ENCODE measurements around the gene SH2D3A. TPM values are rescaled to one million over a fixed set of nuclear protein-coding genes. Genes with fewer than 3 reads are reported as not detected.

SH2D3A gene
- total RNA-seq, 2 experiments from 2014 or later: 28.2 to 28.5 TPM

DNA sequence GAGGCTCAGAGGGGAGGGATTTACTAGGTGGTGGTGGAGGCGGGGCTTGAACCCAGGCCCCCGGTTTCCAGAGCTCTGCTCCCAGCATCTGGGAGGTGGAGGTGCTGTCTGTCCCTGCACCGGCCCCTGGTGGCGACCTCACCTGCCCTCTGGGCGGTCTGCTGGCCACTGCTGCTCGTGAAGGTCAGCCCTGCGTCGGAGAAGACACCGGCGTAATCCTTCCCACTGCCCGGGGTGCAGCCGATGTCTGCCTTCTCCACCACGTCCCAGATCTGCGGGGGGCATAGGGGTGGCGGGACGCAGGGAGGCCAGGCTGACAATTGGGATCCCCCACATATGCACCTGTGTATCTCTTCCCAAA, 59.6 kb downstream of the SH2D3A start:
- no peaks in the 10 kb centered on the region for H3K36me3 Mint-ChIP-seq (ENCODE audit: low read depth)
- peaks cover 29% of the 10 kb centered on the region for H3K27me3 Mint-ChIP-seq (ENCODE audit: low read depth)
- no peaks in the 10 kb centered on the region for H3K9me3 Mint-ChIP-seq (ENCODE audit: insufficient read depth)
- ATAC-seq (no peak), DNase-seq (no peak)
- POLR2A ChIA-PET: no interaction called here
- CTCF ChIA-PET: no interaction called here
- H3K27ac Mint-ChIP-seq: no peak overlapping the region
- H3K4me1 Mint-ChIP-seq (ENCODE audit: low read depth): peaks cover 15% of the 10 kb centered on the region
- H3K4me3 Mint-ChIP-seq: no peak overlapping the region

DNA sequence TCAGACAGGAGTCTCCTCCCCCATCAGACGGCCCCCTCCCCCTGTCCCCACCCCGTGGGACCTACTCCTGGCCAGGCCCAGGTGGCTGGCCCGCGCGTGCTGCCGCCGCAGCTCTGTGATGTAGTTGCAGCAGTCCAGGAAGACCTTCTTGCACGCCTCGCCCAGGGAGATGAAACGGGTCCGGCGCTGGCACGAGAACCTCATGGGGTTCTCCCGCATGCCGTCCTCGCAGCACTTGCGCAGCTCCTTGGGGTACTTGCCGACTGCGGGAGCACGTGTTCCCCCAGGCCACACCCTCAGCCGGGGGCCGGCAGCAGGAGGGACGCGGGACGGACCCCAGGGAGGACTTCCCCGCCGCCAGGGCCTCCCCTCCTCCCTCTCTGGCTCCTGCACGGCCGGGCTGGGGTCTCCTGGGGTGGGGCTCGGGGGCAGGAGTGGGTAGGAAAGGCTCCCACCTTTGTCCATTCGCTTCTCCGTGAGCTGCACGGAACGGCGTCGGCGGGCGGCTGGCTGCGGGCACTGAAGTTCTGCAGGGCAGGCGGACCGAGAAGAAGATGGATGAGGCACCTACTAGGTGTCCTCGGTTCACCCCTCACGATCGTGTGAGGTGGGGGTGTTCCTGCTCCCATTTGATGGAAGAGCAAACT, 60.1 kb downstream of the SH2D3A start:
- H3K4me3 Mint-ChIP-seq: no peak overlapping the region
- POLR2A ChIA-PET: no interaction called here

DNA sequence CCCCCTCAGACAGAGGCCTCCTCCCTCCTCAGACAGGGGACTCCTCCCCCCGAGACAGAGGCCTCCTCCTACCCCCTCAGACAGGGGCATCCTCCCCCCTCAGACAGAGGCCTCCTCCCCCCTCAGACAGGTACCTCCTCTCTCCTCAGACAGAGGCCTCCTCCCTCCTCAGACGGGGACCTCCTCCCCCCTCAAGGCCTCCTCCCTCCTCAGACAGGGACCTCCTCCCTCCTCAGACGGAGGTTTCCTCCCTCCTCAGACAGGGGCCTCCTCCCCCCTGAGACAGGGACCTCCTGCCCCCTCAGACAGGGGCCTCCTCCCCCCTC, 60.6 kb downstream of the SH2D3A start:
- CTCF ChIA-PET: no interaction called here
- no peak for DNase-seq
- no peak for ATAC-seq
- H3K27me3 Mint-ChIP-seq (ENCODE audit: low read depth): peaks cover 28% of the 10 kb centered on the region
- H3K4me3 Mint-ChIP-seq: no peak overlapping the region
- H3K27ac Mint-ChIP-seq: no peak overlapping the region
- no peaks in the 10 kb centered on the region for H3K9me3 Mint-ChIP-seq (ENCODE audit: insufficient read depth)
- H3K36me3 Mint-ChIP-seq (ENCODE audit: low read depth): no peaks in the 10 kb centered on the region
- peaks cover 15% of the 10 kb centered on the region for H3K4me1 Mint-ChIP-seq (ENCODE audit: low read depth)
- POLR2A ChIA-PET: no interaction called here

More for the DNA sequence above, 60.1 kb downstream of the SH2D3A start:
- CTCF ChIA-PET: no interaction called here
- H3K4me1 Mint-ChIP-seq (ENCODE audit: low read depth): peaks cover 15% of the 10 kb centered on the region
- no peak for DNase-seq
- ATAC-seq: no peak
- no peaks in the 10 kb centered on the region for H3K9me3 Mint-ChIP-seq (ENCODE audit: insufficient read depth)
- H3K27me3 Mint-ChIP-seq (ENCODE audit: low read depth): peaks cover 29% of the 10 kb centered on the region
- H3K27ac Mint-ChIP-seq: no peak overlapping the region
- no peaks in the 10 kb centered on the region for H3K36me3 Mint-ChIP-seq (ENCODE audit: low read depth)

DNA sequence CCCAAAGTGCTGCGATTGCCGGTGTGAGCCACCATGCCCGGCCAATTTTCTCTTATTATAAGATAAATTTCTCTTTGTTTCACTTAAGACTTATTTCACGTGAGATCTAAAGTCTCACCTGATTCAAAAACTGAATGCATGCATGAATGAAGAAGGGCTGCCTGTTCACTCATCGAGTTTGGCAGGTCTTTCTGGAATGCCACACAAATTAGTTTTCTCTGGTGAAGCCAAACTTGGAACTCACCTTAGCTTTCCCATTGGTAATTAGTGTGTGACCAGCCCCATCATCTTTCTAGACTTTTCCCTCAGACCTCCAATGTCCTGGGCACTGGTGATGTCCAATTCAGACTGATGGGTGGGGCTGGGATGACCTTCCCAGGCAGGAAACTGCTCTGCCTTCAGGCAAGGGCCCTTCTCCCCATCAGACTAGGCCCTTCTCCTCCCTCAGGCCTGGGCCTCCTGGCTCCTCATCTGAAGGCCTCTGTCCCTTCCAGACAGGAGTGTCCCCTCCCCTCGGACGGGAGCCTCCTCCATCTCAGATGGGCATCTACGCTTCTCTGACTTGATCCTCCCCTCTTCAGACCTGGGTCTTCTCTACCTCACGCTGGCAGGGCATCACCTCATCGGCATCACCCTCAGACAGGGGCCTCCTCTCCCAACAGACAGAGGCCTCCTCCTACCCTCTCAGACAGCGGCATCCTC, 61.2 kb downstream of the SH2D3A start:
- CTCF ChIA-PET: no interaction called here
- no peak overlapping the region for H3K27ac Mint-ChIP-seq
- ATAC-seq (no peak), DNase-seq (no peak)
- H3K36me3 Mint-ChIP-seq (ENCODE audit: low read depth): no peaks in the 10 kb centered on the region
- no peak overlapping the region for H3K4me3 Mint-ChIP-seq
- POLR2A ChIA-PET: interaction anchor here (0.6 kb wide), 1 partner anchor 48 kb away, joined by 3 read pairs; no protein-coding TSS in a partner anchor
- H3K4me1 Mint-ChIP-seq (ENCODE audit: low read depth): peaks cover 14% of the 10 kb centered on the region
- H3K27me3 Mint-ChIP-seq (ENCODE audit: low read depth): peaks cover 23% of the 10 kb centered on the region
- no peaks in the 10 kb centered on the region for H3K9me3 Mint-ChIP-seq (ENCODE audit: insufficient read depth)

Small RNA genes lying within 50 kb of the gene (microRNA-seq; reads per million reads assigned to microRNA genes)
- gene MIR6791: not detected

Other genes with a start within 250 kb of the SH2D3A start
- gene TNFSF9, start 236.4 kb downstream of the SH2D3A start, total RNA-seq: 1 to 10 TPM; 1.5 to 1.7 TPM
- 10 to 100 TPM; 16.9 to 17.3 TPM for gene CD70, start 176.3 kb downstream of the SH2D3A start, total RNA-seq
- 10 to 100 TPM; 47.1 to 47.6 TPM for gene TNFSF14, start 97.3 kb downstream of the SH2D3A start, total RNA-seq
- 1 to 10 TPM in 1 of 2 experiments, under 1 TPM in 1; 0.52 to 1.2 TPM for gene C3, start 46.8 kb downstream of the SH2D3A start, total RNA-seq
- 10 to 100 TPM; 76.7 to 85.6 TPM for gene GPR108, start 29.9 kb downstream of the SH2D3A start, total RNA-seq
- gene TRIP10, start 27.8 kb downstream of the SH2D3A start, total RNA-seq: 10 to 100 TPM; 13.9 to 15.2 TPM
- 100 to 1,000 TPM; 122 to 125 TPM for gene VAV1, start 5.3 kb upstream of the SH2D3A start, total RNA-seq
- under 1 TPM; 0.47 to 0.50 TPM for gene ADGRE1, start 120.1 kb upstream of the SH2D3A start, total RNA-seq